GM19468 (cell line): ENCODE data around the gene NTRK2.

ENCODE experiments used
- ATAC-seq: cut with Tn5 transposase; IDR thresholded peaks from one replicate; pipeline ENCODE4 v1.9.1; 2021; ENCODE audit warnings: mild to moderate bottlenecking, moderate library complexity, moderate number of reproducible peaks; ENCODE audit not compliant: unreplicated experiment; ENCODE audit errors: extremely low read depth

NTRK2 gene

GRCh38 chr9:84808416-84808815 lies 138.9 kb downstream of the NTRK2 start:
- no peak for ATAC-seq

- no peak for ATAC-seq
Observed at GRCh38 chr9:84811072-84811750, 141.7 kb downstream of the NTRK2 start.

GRCh38 chr9:84811751-84812074 lies 142.2 kb downstream of the NTRK2 start:
- ATAC-seq: no peak

- no peak for ATAC-seq
Observed at GRCh38 chr9:84812355-84812754, 142.8 kb downstream of the NTRK2 start.

GRCh38 chr9:84812847-84813246 lies 143.3 kb downstream of the NTRK2 start:
- no peak for ATAC-seq

- ATAC-seq: no peak
Observed at GRCh38 chr9:84815554-84815953, 146.0 kb downstream of the NTRK2 start.

GRCh38 chr9:84817038-84817437 lies 147.5 kb downstream of the NTRK2 start:
- no peak for ATAC-seq

- no peak for ATAC-seq
Observed at GRCh38 chr9:84818791-84819190, 149.3 kb downstream of the NTRK2 start.

- no peak for ATAC-seq
Observed at GRCh38 chr9:84819491-84819991, 150.0 kb downstream of the NTRK2 start.

GRCh38 chr9:84821431-84821830 lies 151.9 kb downstream of the NTRK2 start:
- ATAC-seq: no peak

- peak; percentile 83 for ATAC-seq
Observed at GRCh38 chr9:84822589-84823233, 153.2 kb downstream of the NTRK2 start.

- ATAC-seq: no peak
Observed at GRCh38 chr9:84823421-84824271, 154.1 kb downstream of the NTRK2 start.

- ATAC-seq: no peak
Observed at GRCh38 chr9:84827216-84827765, 157.8 kb downstream of the NTRK2 start.

GRCh38 chr9:84828046-84828445 lies 158.5 kb downstream of the NTRK2 start:
- ATAC-seq: no peak

- ATAC-seq: no peak
Observed at GRCh38 chr9:84829471-84829870, 159.9 kb downstream of the NTRK2 start.

- ATAC-seq: no peak
Observed at GRCh38 chr9:84829997-84830696, 160.6 kb downstream of the NTRK2 start.

GRCh38 chr9:84831377-84831776 lies 161.8 kb downstream of the NTRK2 start:
- ATAC-seq: no peak

- ATAC-seq: no peak
Observed at GRCh38 chr9:84832453-84832852, 162.9 kb downstream of the NTRK2 start.

- no peak for ATAC-seq
Observed at GRCh38 chr9:84834426-84834825, 164.9 kb downstream of the NTRK2 start.

GRCh38 chr9:84835745-84836144 lies 166.2 kb downstream of the NTRK2 start:
- no peak for ATAC-seq
